SU-DHL-6 (cell line): ENCODE data around the gene DRAP1.

Experiments used
- CTCF ChIP-seq: fragments of 200-600 bp; sonication (generic); IDR thresholded peaks from one replicate; pipeline ENCODE4 v1.5.1; 2017; ENCODE audit warnings: antibody characterized with exemption, mild to moderate bottlenecking, low read length, moderate library complexity; ENCODE audit not compliant: insufficient read depth, poor library complexity, severe bottlenecking
- EZH2phosphoT487 ChIP-seq: fragments of 200-600 bp; sonication (generic), shearing (Covaris generic); conservative IDR thresholded peaks from 2 replicates; pipeline ENCODE4 v1.6.1; 2018; ENCODE audit warnings: mild to moderate bottlenecking, antibody characterized with exemption, low read length, moderate library complexity, mixed read lengths

- no peak for TF ChIP-seq CTCF
- no peak for TF ChIP-seq EZH2phosphoT487
Measured at GRCh38 chr11:65919573-65920371, 546 bp downstream of the DRAP1 start.
